ENCODE results near the gene DIS3L2.
"Not testable (repeated sequence)": the region's sequence is repeated elsewhere in the genome, so short reads cannot be mapped to it uniquely, and the experiment has no call there.

DIS3L2 gene

DNA sequence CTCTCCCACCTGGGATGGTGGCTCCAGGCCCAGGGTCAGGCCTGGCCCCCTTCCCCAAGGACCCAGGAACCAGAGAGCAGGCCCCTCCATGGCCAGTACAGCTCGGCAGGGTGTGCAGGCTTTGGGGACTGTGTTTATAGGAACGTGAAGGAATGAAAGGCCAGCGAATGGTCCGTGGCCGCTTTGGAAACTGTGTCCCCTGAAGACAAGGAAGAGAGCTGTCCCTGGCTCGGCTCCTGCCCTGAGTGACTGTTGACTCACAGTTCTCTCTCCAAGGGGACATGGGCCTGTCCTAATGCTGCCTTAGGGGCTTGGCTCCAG is 373.3 kb downstream of the DIS3L2 start:
- DNase-seq (ENCODE audit: low spot score), result not testable (repeated sequence)

DNA sequence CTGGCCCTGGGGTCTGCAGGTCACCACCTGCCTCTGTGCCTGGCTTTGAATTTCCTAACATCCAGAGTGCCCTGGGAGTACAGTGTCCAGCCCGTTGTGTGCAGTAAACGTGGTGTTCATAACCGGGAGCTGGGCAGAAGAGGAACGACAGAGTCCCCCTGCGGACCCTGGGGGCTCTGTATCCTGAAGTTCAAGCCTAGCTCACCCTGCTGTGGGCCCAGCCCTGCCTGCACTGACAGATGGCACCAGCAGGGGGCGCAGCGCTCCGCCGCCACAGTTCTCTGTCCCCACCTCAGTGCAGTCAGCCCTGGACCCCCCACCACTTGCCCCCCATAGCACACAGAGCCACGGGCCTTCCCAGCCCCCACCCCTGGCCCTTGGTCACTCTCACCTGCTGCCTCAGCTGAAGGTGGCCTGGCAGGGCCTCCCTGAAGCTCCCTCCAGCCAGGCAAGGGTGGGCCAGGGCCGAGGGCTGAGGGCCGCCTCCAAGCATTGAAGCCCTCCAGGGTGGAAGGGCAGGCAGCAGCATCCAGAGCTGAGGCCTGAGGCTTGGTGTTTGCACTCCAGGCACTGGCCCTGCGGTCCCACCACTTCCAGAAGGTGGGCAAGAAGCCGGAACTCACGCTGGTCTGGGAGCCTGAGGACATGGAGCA is 373.8 kb downstream of the DIS3L2 start:
- DNase-seq (ENCODE audit: low spot score), result not testable (repeated sequence)

DNA sequence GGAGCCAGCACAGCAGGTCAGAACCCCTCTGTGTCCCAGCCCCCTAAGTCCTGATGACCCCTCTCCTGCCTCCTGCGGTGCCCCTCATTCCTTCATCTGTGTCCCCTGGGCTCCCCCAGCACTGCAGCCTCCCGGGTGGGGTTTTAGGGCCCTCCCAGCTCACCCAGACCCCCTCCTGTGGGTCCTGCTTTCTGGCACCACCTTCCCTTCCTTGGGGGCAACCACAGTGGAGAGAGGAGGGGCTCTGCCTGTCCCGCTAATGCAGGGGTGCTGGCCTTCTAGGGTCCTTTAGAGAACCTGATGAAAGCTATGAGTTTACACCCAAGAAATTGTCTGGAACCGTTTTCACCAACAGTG is 374.3 kb downstream of the DIS3L2 start:
- no peak for DNase-seq (ENCODE audit: low spot score)

DNA sequence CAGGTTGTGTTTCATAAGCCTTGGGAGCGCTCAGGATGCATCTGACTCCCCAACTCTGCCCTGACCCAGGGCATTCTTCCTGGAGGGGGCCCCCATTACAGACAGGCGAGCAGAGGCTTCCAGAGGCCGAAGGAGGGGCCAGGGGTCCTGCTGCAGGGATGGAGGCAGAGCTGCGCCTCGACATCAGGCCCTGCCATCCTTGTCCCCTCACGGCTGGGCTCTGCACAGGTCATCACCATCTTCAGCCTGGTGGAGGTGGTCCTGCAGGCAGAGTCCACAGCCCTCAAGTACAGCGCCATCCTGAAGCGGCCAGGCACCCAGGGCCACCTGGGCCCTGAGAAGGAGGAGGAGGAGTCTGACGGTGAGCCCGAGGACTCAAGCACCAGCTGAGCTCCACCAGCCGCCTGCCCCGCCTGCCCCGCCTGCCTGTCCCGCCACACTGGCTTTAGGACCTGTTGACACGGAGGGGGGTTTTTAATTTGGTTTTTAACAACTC is 374.8 kb downstream of the DIS3L2 start:
- no peak for DNase-seq (ENCODE audit: low spot score)

DNA sequence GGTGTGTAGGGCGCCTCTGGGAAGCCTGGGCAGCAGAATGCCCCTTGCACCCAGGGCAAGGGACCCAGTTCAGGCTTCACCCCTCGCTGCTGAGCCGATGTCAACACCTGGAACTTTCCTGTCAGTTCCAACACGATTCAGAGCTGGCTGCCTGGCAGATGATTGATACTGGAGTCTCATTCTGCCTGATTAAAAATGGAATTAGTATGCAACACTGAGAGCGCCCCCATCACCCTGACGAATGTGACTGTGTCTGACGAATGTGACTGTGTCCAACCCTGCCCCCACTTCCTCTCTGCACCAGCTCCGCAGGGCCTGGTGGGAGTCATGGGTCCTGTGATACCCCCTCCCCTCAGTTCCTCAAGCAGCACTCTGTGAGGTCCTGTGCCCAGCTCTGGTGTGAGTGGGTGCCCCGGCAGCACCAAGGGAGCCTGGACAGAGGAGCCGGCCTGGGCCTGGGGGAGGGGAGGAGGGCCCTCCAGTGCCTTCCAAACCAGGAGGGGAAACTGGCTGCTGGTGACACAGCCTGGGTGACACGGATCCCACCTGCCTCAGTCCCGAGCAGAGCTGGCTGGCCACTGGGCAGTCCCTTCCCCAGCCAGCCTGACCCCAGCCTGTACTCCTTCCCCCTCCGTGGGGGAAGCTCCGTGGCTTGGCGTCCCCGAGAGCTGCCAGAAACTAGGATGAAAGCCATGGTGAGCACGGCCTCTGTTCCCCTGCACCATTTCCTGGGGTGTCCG is 375.6 kb downstream of the DIS3L2 start:
- DNase-seq (ENCODE audit: low spot score), result no peak

DNA sequence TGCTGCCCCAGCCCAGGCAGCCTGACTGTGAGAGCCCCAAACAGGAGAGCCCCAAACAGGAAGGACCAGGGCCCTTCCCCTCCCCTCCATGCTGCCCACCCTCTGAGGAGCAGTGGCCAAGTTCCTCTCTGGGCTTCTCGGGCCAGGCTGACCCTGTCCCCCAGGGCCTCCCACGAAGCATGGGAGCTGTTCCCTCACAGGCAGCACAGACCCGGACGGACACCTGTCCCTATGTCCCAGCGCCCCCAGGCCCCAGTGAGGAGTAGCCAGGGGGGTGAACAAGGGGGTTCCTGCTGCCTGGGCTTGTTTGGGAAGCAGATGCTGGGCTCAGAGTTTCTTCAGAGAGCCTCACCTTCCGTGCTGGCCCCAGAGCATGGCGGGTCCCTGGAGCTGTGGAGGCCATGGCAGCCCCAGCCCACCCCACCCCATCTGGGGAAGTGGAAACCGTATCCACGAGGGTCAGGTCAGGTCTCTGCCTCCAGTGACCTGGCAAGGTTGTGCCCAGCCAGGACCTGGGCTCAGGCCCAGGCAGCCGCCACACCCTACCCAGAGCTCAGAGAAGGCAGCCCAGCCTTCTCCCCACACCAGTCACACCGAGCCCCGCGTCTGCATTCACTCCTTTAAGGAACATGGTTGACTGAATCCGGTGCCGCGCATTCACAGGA is 376.7 kb downstream of the DIS3L2 start:
- DNase-seq (ENCODE audit: low spot score), result not testable (repeated sequence)

DNA sequence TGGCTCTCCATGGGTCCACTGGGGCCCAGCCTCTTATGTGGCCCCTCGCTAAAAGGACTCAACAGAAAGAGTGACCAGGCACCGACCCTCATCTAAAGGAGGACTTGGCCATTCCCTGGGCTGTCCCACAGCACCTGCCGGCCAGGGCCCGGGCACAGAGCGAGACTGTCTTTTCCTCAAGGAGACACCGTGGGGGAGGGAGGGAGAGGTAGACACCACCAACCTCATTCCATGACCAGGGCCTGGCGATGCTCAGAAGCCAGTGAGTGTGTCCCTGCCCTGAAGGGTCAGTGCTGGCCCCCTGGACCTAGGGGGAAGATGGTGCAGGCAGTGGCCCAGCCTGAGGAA is 377.2 kb downstream of the DIS3L2 start:
- DNase-seq (ENCODE audit: low spot score), result no peak

DNA sequence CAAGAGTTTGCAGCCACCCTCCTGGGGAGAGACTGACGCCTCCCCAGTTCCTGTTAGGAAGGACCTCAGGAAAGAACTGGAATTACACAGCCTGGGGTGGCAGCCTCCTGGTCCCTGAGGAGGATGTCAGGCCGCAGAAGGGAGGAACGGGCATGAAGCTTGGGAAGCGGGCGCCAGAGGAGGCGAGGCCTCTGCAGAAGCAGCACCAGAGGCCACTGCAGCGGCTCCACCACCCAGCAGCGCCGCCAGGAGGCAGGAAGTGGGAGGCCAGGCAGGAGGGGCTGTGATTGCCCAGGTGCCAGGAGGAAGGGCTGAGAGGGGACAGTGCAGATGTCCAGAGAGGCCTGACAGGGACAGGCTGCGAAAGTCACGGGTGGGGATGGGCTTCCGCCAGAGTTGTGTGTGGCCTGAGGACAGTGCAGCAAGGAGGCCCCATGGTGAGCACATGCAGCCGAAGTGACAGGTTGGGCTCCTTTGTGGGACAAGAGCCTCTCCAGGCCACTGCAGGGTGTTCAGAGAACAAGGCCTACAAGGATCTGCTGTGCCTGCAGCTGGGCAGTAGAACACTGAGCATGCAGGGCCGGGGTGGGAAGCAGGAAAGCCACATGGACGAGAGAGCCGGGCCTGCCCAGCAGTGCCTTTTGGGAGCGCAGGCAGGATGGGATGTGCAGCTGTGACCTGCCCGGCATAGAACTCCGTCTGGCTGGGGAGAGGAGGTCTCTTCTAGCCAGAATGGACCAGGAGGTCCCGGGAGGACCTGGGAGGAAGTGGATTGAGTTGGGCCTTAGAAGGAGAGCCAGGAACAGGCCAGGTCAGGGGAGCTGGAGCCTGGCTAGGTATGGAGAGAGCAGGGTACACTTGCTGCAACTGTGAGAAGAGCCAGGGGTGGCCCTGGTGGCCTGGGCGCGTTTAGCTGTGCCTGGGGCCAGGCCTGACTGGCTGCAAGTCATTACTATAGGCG is 377.9 kb downstream of the DIS3L2 start:
- no peak for DNase-seq (ENCODE audit: low spot score)

DNA sequence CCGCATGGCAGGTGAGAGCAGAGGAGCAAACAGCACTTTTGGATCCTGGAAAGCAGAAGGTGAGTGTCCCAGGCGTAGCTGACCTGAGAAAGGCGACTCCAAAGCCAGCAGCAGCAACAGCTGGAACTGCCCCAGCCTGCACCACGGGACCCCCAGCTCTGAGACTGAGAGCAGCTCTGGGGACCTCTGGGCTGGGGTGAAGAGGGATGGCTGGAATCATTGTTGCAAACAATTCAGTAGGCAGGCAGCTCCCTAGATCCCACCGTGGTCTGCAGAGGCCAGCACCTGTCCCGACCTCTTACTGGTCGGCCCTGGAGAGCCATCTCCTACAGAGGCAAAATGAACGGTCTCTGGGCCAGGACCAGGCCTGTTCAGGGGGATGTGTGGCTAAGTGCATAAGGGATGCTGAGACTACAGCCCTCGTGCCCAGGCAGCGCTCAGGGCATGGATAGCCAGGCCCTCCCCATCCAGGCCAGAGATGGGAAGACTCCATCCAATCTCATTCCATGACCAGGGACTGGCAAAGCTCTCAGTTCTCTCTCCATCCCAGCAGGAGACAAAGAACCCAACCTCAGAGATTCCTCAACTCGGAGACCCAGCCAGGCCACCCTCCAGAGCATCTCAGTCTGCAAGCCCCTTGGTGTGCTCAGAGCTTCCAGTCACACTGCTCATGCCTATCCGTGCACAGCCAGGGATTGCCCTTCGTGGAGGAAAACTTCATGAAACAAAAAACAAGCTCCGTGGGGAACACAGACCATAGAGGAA is 378.8 kb downstream of the DIS3L2 start:
- DNase-seq (ENCODE audit: low spot score), result no peak

DNA sequence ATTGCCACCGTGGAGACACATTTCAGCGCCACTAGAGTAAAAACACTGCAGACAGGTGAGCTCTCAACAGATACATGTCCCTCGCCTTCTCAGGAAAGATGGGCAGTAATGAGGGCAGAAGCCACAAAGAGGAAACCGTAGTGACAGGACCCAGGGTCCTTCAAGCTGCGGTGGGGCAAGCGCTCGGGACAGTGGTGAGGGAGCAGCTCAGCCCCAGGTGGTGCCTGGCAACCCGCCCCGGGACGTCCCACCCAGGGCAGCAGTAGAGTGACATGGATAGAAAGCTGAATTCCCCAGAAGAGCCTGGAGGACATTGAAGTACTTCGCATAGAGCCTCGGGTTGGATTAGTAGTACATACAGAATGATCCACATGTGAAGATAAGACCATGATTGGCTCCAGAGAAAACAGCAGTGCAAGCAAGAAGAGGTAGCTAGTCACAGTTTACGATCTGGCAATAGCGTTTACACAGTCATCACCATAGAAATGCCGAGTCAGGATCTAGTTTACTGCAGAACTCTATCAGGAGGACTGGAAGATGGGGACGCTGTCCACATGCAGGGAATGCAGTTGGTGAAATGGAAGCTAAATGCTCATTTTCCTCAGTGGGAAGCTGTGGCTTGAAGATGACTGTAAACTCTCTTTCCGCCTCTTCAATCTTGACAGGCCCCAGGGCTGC is 379.7 kb downstream of the DIS3L2 start:
- DNase-seq (ENCODE audit: low spot score), result no peak

DNA sequence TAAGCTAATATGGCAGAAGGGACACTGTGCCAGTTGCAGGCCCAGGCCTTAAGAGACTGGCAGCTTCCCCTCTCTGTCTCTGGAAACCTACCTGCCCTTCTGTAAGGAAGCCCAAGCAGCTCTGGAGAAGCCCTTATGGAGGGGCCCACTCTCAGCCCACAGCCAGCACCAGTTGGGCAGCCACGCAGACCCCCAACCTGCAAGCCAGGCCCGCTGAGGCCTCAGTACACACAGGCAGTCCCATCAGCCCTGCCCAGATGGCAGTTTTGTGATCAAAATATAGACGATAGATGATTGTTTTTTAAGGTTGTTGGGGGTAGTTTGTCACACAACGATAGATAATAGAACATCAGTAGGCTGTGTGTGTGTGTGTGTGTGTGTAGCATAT is 380.2 kb downstream of the DIS3L2 start:
- DNase-seq (ENCODE audit: low spot score), result no peak

DNA sequence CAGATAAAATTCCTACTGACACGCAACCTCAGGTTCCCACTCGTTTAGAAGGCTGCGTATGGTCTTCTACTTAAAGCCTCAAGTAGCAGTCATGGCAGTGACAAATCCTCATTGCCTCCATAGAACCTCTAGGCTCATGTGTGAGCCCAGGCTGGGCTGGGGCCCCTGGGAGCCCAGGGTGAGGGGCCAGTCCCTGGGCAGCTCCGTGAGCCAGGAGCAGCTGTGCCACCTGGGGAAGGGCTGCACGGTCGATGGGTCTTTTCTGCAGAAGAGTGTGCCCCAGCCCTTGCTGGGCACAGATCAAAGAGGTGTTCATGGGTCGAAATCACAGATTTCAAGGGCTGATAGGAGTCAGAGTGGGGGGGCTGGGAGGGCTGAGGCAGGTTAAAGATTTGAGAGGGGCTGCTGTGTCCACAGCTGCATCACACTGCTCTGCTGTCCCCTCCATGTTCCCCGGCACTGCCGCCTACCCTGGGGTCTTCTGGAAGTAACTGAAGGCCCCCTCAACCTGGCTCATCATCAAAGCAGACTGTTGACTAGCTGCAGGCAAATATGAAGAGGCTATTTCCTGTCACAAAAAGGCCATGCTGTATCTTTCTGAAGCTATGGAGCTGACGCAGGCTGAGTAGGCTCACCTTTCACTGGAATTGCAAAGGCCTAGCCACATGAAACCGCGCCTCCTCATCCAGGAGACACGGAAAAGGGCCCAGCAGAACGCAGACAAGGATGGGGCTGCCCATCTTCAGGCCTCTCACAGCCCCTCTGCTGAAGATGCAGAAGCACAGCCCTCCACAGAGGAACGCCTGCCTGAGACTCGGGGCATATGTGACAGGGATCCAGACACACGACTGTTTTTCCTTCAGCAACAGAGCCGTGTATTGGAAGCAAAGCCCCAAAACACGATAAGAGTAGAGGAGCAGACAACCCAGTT is 381.4 kb downstream of the DIS3L2 start:
- DNase-seq (ENCODE audit: low spot score), result no peak

DNA sequence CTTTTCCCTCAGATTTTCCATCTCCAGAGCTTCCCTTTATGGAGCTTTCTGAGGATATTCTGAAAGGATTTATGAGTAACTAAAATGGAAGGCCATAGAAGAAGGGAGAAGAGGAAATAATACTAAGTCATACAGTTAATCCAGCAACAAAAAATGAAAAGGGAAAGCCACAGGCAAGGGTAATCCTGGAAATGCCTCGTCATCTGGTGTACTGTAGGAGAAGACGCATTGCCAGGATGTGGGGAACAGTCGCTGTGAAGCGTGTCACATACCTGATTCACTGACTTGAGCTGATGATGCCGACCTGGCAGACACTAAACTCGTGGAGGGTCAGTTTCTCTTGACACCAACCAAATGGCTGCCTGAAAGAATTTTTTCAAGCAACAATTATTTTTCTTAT is 382.3 kb downstream of the DIS3L2 start:
- peak; percentile 32 for DNase-seq (ENCODE audit: low spot score)

DNA sequence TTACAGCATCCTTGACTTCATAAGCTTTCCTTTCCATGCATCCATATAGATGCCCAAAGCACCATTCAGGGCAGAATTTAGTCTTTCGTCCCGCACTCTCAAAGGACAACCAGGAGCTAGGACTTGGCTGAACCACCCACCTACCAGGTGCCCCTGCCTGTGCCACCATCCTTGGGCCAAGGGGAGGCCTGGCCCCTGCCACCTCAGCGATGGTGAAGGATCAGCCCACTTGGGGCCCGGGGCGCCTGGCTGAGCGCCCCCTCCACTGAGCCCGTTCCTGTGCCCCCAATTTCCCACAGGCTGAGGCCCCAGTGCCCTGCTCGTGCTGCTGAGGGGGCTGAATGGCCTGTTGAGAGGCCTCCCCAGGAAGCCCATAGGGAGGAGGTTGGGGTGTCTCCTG is 383.7 kb downstream of the DIS3L2 start:
- DNase-seq (ENCODE audit: low spot score), result no peak

DNA sequence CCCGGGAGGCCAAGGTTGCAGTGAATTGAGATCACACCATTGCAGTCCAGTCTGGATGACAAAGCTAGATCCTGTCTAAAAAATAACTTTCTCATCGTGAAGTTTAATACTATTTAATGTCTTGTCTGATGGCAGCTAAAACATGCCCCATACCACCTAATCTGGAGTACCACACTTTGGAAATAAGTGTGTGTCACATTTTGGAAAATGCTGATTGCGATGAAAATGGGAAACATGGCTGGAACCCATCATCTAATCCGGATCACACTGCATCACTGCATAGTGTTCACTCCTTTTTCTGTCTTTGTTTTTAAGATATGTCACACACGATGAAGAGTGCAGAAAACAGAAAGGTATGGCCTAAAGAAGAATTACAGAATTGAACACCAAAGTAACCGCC is 385.9 kb downstream of the DIS3L2 start:
- DNase-seq (ENCODE audit: low spot score), result no peak

DNA sequence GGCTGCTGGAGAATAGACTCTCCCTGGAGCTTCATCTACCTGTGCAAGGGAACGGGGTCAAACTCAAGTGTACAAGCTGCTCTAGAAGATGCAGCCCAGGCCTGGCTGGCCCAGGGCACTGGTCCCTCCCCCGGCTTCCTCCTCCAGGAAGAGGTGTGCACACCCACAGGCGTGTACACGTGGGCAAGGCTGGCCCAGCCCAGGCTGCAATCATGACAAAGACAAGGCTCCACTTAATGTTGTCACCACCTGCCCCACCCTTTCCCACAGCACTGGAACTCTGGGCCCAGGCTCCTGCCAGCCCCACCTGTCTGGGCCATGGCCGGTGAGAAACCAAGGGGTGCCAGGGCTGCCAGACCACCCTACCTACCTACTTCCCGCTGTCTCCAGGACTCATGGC is 387.4 kb downstream of the DIS3L2 start:
- no peak for DNase-seq (ENCODE audit: low spot score)

DNA sequence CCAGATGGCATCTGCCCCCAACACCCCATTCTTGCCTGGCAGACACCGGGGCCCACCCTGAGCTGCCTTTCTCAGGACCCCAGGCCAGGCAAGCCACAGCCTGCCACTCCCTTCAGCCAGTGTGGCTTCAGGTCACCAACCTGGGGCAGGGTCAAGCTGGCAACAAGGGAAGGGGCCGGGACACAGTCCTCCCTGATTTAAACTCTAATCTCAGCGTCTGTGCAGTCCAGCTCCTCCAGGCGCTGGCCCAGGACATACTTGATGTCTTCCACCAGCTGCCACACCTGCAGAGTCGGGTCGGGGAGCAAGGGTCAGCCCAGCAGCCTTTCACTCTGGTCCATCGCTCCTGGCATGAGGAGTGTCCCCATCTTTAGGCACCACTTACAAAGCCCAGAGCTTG is 388.0 kb downstream of the DIS3L2 start:
- DNase-seq (ENCODE audit: low spot score), result no peak

DNA sequence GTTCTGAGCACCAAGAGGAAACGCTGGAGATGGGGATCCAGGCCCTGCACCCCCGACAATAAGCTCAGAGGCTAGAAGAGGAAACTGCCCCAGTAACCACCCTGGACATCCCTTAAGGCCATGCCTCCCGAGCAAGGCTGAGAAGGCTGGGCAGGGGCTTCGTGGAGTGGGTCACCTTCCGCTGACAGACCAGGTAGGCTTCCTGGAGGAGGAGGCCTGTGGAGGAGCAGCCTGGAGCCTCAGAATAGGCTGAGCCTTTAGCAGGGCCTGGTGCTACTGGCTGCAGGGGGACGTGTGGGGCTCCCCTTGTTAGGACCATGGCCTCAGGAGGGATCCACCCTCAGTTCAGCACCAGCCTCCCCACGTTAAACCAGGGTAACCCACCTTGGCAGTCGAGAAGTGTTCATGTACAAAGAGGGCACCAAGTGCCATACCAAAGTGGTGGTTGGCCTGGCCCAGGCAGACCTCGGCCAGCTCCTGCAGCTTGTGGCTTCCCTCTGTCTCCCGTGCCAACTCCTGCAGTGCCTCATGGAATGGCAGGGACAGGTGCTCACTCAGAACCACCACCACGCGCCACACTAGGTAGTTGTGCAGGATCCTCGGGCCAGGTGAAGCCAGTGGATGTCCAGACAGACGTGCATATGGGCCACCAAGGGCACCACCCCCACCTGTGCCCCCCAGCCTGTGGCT is 388.6 kb downstream of the DIS3L2 start:
- no peak for DNase-seq (ENCODE audit: low spot score)
